ENCODE measurements around the gene SMAD3.
"Not testable (repeated sequence)": the region's sequence is repeated elsewhere in the genome, so short reads cannot be mapped to it uniquely, and the experiment has no call there.

Gene SMAD3

DNA sequence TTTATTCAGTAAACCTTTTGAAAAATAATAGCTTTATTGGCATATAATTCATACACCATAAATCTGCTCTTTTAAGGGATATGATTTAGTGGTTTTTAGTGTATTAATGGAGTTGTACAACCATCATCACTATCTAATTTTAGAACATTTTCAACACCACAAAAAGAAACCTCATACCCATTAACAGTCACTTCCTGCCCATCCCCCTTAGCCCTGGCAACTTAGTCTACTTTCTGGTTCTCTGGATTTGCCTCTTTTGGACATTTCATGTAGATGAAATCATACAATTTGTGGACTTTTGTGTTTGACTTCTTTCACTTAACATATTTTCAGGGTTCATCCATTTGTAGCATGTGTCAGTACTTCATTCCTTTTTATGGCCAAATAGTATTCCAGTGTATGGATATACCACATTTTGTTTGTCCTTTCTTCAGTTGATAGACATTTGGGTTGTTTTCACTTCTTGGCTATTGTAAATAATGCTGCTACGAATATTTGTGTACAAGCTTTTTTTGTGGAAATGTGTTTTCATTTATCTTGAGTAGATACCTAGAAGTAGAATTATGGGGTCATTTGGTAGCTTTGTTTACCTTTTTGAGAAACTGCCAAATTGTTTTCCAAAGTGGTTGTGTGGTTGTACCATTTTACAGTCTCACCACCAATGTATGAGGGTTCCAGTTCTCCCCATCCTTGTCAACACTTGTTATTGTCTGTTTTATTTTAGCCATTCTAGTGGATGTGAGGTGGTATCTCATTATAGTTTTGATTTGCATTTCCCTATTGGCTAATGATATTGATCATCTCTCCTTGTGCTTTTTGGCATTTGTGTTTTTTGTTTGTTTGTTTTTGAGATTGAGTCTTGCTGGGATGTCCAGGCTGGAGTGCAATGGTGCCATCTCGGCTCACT lies 45.8 kb downstream of the SMAD3 start:
- no peak for DNase-seq

GRCh38 chr15:67114046-67114445 lies 48.6 kb downstream of the SMAD3 start:
- DNase-seq: no peak

- DNase-seq: peak; percentile 79
Measured at GRCh38 chr15:67114846-67115585, 49.6 kb downstream of the SMAD3 start.

DNA sequence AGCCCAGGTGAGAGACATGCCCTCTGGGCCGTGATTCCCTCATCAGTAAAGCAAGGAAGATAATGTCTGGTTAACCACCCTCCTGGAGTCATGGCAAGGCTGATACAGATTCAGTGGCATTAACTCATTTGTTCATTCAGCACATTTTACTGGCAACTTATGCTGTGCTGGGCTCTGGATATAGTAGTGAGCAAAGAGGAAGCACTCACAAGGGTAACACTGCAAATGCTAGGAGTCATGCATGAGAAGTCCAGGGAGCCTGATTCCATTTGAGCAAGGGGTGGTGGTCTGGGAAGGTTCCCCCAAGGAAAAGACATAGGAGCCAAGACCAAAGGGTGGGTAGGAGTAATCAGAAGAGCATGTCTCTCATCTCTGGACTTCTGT lies 50.2 kb downstream of the SMAD3 start:
- DNase-seq: no peak

DNA sequence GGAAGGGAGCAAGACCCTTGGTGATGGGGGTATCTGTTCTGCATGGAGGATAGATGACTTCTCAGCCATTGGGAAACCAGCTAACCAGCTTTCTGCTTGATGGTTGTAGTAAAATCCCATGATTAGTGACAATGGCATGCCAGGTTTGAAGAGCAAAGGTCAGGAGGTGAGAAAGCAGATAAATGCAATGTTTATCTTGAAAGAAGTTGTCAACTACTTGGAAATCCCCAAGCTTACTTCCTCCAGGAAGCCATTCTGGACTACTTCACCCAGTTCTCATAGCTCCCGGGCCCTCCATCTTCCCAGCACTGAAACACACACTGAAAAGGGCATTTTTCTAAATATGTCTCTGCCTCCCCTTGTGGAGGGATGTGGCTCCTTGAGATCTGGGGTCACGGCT lies 51.3 kb downstream of the SMAD3 start:
- no peak for DNase-seq

GRCh38 chr15:67117370-67117769 lies 52.0 kb downstream of the SMAD3 start:
- no peak for DNase-seq

GRCh38 chr15:67118808-67119207 lies 53.4 kb downstream of the SMAD3 start:
- DNase-seq: no peak

- no peak for DNase-seq
Measured at GRCh38 chr15:67119238-67119846, 53.9 kb downstream of the SMAD3 start.

DNA sequence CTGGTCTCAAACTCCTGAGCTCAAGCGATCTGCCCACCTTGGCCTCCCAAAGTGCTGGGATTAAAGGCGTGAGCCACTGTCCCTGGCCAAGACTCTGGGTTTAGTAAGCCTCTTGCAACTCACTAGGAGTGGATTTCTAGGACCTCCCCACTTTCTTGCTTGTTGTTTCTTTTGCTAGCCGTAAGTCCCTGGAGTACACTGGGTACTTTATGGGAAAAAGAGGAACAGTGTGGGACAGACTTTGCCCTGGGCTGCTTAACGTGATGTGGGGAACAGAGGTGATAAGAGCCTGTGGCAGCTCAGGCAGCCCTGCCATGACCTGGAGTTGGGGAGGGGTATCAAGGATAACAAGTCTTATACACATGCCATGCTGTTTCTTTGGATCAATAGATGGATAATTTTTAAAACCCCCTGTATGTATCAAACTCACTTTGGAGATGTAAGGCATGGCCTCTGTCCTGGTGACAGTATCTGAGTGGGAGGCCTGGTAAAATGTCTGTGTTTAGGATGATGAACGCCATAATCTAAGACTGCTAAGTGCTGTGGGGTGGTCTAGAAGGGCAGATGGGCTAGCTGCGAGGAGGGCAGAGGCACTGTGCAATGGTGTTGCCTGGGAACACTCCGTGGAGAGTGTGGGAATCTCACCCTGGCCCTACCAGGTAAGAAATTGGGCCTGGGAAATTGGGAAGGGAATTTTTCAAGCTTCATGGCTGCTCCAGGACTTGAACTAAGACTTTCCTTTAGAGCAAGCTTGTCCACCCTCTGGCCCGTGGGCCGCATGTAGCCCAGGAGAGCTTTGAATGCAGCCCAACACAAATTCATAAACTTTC lies 54.8 kb downstream of the SMAD3 start:
- DNase-seq: no peak

DNA sequence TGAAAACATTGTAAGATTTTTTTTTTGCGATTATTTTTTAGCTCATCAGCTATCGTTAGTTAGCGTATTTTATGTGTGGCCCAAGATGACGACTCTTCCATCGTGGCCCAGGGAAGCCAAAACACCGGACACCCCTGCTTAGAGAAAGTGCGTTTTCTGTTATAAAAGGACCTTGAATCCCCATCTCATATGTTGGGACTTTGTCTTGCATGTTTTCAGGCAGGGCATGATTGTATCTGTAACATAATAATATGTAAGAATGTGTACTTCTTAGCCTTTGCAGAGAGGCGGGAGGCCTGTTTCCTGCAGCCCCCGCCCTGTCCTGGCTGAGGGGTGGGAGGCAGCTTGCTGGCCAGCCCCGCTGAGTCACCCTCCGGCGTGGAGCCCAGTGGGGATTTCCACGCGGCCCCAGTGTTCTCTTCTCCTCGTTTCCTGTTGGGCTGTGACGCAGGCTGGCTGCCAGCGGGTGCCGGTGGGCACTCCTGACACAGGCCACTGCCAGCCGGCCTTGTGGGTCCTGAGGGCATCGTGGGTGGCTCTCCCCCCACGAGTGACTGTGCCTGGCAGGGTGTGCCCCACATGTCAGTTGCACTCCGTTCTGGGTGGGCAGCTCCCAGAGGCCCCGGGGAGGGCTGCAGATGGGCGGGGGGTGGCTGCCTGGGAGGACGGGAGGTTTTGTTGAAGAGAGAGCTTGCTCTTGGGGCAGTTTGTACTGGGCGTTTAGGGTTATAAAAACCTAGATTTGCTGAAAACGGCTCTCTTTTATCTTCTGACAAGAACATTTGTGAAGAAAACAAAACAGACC lies 55.6 kb downstream of the SMAD3 start:
- no peak for DNase-seq

DNA sequence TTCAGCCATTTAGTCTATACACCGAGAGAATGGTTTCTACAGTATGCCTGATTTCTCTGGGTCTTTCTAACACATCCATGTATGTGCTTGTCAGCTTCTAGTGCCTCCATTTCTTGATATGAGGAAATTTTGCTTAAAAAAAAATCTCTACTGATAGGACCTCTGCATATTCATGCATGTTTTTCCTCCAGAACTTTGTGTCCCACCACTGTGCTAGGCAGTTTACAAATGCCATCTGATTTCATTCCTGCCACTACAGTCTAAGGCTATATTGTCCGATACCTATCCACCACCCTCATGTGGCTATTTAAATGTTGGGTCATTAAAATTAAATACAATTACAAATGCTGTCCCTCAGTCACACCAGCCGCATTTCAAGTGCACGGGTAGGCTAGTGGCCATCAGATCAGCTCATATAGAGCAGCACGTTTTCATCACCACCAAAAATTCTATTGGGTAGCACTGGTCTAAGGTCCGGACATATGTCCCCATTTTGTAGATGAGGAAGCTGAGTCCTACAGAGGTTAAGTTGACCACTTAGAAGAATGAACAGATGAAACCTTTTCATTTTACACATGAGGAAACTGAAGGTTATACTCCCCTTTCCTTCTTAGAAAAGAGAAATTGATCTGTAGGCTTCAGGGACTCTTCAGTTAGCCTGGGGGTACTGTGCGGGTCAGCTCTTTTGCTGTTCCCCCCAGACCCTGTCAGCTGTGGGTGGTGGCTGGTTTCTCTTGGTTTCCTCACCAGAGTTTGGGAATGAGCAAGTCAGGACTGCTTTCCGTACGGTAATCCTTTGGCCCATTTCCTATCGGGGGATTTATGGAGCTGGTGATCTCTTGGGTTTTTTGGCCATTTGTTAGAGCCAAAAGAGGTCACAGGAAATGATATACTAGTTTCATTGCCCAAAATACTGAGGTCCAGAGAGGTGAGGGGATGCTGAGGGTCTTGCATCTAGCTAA lies 56.5 kb downstream of the SMAD3 start:
- DNase-seq: no peak

DNA sequence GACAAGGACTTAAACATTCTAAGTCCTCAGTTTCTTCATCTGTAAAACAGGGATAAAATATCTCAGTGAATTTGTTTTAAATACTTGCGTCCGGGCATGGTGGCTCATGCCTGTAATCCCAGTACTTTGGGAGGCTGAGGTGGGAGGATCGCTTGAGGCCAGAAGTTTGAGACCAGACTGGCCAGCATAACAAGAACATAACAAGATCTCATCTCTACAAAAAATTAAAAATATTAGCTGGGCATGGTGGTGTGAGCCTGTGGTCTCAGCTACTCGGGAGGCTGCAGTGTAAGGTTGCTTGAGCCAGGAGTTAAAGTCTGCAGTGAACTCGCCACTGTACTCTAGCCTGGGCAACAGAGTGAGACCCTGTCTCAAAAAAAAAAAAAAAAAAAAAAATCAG lies 57.4 kb downstream of the SMAD3 start:
- not testable (repeated sequence) for DNase-seq

DNA sequence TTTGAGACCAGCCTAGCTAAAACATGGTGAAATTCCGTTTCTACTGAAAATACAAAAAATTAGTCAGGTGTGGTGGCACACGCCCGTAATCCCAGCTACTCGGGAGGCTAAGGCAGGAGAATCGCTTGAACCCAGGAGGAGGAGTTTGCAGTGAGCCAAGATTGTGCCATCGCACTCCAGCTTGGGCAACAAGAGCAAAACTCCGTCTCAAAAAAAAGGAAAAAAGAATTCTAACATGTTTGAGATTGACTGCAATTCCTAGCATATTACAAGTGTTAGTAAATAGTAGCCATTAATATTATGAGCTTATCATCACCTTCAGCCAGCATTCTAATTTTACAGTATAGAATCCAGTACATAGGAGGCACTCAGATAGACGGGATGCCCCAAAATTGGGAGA lies 57.9 kb downstream of the SMAD3 start:
- DNase-seq: not testable (repeated sequence)

GRCh38 chr15:67124111-67124510 lies 58.7 kb downstream of the SMAD3 start:
- no peak for DNase-seq

- no peak for DNase-seq
Measured at GRCh38 chr15:67124911-67125588, 59.6 kb downstream of the SMAD3 start.

DNA sequence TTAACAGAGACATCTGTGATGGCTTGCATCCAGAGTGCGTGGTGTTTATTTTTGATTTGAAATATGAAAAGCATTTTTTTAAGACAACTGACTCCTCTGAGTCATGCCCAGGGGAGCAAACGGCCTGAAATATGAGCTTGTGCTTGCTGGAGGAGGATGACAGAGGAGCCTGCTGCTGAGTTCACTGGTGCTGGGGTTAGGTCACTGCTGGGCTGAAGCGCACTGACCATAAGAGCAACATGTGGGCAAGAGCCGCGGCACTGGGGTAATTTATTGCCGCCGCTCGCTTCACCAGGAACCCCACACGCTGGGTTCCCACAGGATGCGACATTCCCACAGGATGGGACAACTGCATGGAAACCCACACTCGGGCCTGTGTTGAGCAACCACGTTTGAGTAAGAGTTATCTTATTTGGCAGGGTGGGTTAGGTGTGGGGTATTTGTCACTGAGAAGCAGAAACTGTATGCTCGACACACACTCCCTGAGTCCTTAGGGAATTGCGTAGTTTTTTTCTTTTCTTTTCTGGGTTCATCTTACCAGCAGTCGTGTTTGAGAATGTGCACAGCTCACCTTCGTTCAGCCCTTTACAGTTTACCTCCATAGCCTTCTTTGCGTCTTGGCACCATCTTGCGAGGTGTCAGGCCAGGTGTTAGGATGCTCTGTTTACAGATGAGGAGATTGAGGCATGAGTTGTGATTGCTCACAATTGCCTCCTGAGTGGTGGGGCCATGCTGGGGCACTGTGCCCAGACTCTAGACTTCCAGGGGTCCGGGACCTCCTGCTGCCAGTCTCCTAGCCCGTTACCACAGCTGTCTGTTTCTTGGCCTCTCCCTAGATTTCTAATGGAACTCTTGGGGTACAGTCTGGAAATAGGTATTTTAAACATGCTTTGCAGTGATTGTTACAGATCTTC lies 60.4 kb downstream of the SMAD3 start:
- DNase-seq: peak; percentile 72

DNA sequence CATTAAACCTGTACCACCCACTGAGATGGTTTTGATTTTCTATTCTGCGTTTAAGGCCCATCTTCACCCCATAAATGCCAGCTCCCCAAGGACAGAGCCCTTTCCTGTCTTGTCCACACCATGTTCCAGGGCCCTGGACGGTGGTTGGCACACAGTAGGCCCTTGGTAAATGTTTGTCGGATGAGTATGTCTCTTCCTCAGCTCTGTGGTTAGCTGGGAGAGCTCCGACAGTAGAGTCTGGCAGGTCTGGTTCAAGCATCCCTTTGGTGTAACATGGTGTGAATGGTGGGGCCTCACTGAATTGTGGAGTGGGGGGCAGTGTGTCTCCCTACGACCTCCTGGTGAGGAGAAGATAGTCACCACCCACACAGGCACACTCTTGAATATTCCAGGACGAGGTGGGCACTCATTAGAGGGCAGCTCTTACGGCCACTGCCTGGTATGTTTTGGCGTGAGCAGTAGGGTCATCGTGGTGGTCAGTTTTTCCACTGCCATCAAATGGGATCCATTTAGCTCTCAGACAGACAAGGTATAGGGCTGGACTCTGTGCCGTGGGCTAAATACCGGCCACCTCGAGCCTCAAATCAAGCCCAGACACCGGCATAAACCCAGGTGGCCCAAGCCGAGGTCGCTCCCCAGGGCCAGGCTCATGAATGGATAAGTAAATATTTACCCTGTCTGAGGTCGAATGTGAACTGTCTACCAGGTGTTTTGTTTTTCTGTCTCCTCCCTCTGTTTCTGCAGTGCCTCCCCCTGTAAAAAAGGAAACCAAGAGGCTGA lies 61.3 kb downstream of the SMAD3 start:
- peak; percentile 61 for DNase-seq

- peak; percentile 58 for DNase-seq
Measured at GRCh38 chr15:67127331-67127664, 61.9 kb downstream of the SMAD3 start.

Data from NCI-H526 treated with DMSO at 0.1 percent for 48 hours (cell line).